Activated CD4-positive, alpha-beta T cell treated with anti-CD3 and anti-CD28 coated beads for 24 hours (primary cell): ENCODE data around the gene NPTN.
"Not testable (repeated sequence)": the region's sequence is repeated elsewhere in the genome, so short reads cannot be mapped to it uniquely, and the experiment has no call there.

Experiments
- DNase-seq, 2 donors: peaks; one replicate each; pipeline ENCODE4 v3.0.0-alpha.2; 2020; ENCODE audit warnings: low read depth in 2 of 2

Gene NPTN

GRCh38 chr15:73570355-73571032 is 62.7 kb downstream of the NPTN start:
- DNase-seq: no peak

- no peak for DNase-seq
Observed at GRCh38 chr15:73569361-73569760, 63.8 kb downstream of the NPTN start.

GRCh38 chr15:73568564-73569280 is 64.5 kb downstream of the NPTN start:
- no peak for DNase-seq

- DNase-seq: no peak
Observed at GRCh38 chr15:73567020-73567419, 66.2 kb downstream of the NPTN start.

- no peak for DNase-seq
Observed at GRCh38 chr15:73564255-73564654, 68.9 kb downstream of the NPTN start.

- peak in 1 of 2 donors; percentile 11 for DNase-seq
Observed at GRCh38 chr15:73560501-73561117, 72.6 kb downstream of the NPTN start.

- DNase-seq: no peak
Observed at GRCh38 chr15:73558529-73558928, 74.7 kb downstream of the NPTN start.

GRCh38 chr15:73555080-73555479 is 78.1 kb downstream of the NPTN start:
- DNase-seq: no peak

GRCh38 chr15:73550190-73550589 is 83.0 kb downstream of the NPTN start:
- no peak for DNase-seq

GRCh38 chr15:73548925-73549324 is 84.3 kb downstream of the NPTN start:
- DNase-seq: not testable (repeated sequence)

- no peak for DNase-seq
Observed at GRCh38 chr15:73541479-73541878, 91.7 kb downstream of the NPTN start.

- no peak for DNase-seq
Observed at GRCh38 chr15:73540161-73540560, 93.0 kb downstream of the NPTN start.

- no peak for DNase-seq
Observed at GRCh38 chr15:73539212-73540128, 93.7 kb downstream of the NPTN start.

GRCh38 chr15:73538563-73539211 is 94.5 kb downstream of the NPTN start:
- DNase-seq: no peak

- no peak for DNase-seq
Observed at GRCh38 chr15:73538123-73538522, 95.1 kb downstream of the NPTN start.

- no peak for DNase-seq
Observed at GRCh38 chr15:73530649-73531048, 102.5 kb downstream of the NPTN start.

- DNase-seq: no peak
Observed at GRCh38 chr15:73527598-73527997, 105.6 kb downstream of the NPTN start.

- DNase-seq: no peak
Observed at GRCh38 chr15:73524919-73525318, 108.3 kb downstream of the NPTN start.

- DNase-seq: no peak
Observed at GRCh38 chr15:73522011-73522410, 111.2 kb downstream of the NPTN start.

GRCh38 chr15:73518876-73519733 is 114.1 kb downstream of the NPTN start:
- DNase-seq: no peak
